OCI-LY7 (cell line): ENCODE measurements around the gene TDRD3. TPM values are rescaled to one million over a fixed set of nuclear protein-coding genes. Genes with fewer than 3 reads are reported as not detected.
A peak's percentile ranks its signal among the peaks of the same experiment; 100 is the strongest.

ENCODE experiments used
- BruUV-seq: library from RNA; stranded (reverse); fragments of 400-500 nt; replicated peaks from 2 replicates; lab custom pipeline; 2021; lab: Mats Ljungman, UMichigan
- CTCF ChIA-PET: fragments of 300-600 bp; sonication (Branson Sonifier 250); formaldehyde crosslinking; loops from one replicate; lab custom pipeline; 2022; ENCODE audit warnings: antibody characterized with exemption; ENCODE audit not compliant: unreplicated experiment; lab: Charles Lee
- POLR2A ChIA-PET: fragments of 300-600 bp; sonication (Branson Sonifier 250); formaldehyde crosslinking; loops from one replicate; lab custom pipeline; 2022; ENCODE audit warnings: antibody characterized with exemption; lab: Charles Lee
- DNase-seq: peaks from one replicate; pipeline ENCODE4 v3.0.0-alpha.2; 2015; ENCODE audit warnings: low spot score
- H2AFZ ChIP-seq: fragments of 200-600 bp; sonication (generic), shearing (Covaris generic); 2 replicates; pipeline ENCODE4 v1.6.1; 2014; ENCODE audit warnings: mild to moderate bottlenecking, antibody characterized with exemption, low read length, moderate library complexity
- H3K27ac ChIP-seq: fragments of 200-600 bp; sonication (generic); 2 replicates; pipeline ENCODE4 v1.5.1; 2014; ENCODE audit warnings: mixed run types, low read depth, mild to moderate bottlenecking, moderate library complexity, low read length, inconsistent platforms; ENCODE audit not compliant: poor library complexity, severe bottlenecking
- H3K36me3 ChIP-seq: fragments of 200-600 bp; sonication (generic); 2 replicates; pipeline ENCODE4 v1.6.1; 2014; ENCODE audit warnings: mild to moderate bottlenecking, antibody characterized with exemption, low read length, moderate library complexity, mixed read lengths; ENCODE audit not compliant: insufficient read depth
- H3K4me1 ChIP-seq: fragments of 200-600 bp; sonication (generic); 2 replicates; pipeline ENCODE4 v1.5.1; 2014; ENCODE audit warnings: mild to moderate bottlenecking, low read length; ENCODE audit not compliant: insufficient read depth, poor library complexity, severe bottlenecking
- H3K4me2 ChIP-seq: fragments of 200-600 bp; sonication (generic); 2 replicates; pipeline ENCODE4 v1.6.1; 2014; ENCODE audit warnings: mild to moderate bottlenecking, low read length
- H3K4me3 ChIP-seq: fragments of 200-600 bp; sonication (generic); 2 replicates; pipeline ENCODE4 v1.5.1; 2014; ENCODE audit warnings: mild to moderate bottlenecking, low read depth, low read length; ENCODE audit not compliant: poor library complexity, severe bottlenecking
- H3K79me2 ChIP-seq: fragments of 200-600 bp; sonication (generic); 2 replicates; pipeline ENCODE4 v1.6.1; 2016; ENCODE audit warnings: low read depth, mild to moderate bottlenecking, low read length, moderate library complexity, mixed read lengths; ENCODE audit not compliant: insufficient read depth
- H3K9me2 ChIP-seq: fragments of 200-600 bp; sonication (generic); 2 replicates; pipeline ENCODE4 v1.6.1; 2016; ENCODE audit warnings: mild to moderate bottlenecking, low read length, mixed read lengths; ENCODE audit not compliant: insufficient read depth
- H3K9me3 ChIP-seq: fragments of 200-600 bp; sonication (generic); 2 replicates; pipeline ENCODE4 v1.6.1; 2014; ENCODE audit warnings: mild to moderate bottlenecking, mixed run types, low read length, mixed read lengths
- H4K20me1 ChIP-seq: fragments of 200-600 bp; sonication (generic); 2 replicates; pipeline ENCODE4 v1.6.1; 2014; ENCODE audit warnings: mild to moderate bottlenecking, antibody characterized with exemption, low read length, moderate library complexity, mixed read lengths; ENCODE audit not compliant: insufficient read depth
- CTCF ChIP-seq: fragments of 200-600 bp; sonication (generic); conservative IDR thresholded peaks from 2 replicates; pipeline ENCODE4 v1.5.1; 2014; ENCODE audit warnings: mild to moderate bottlenecking, antibody characterized with exemption, low read length, moderate library complexity, mixed read lengths
- EZH2phosphoT487 ChIP-seq: fragments of 200-600 bp; sonication (generic); IDR thresholded peaks from 2 replicates; pipeline ENCODE4 v1.6.1; 2018; ENCODE audit warnings: low read depth, borderline replicate concordance, mild to moderate bottlenecking, mixed run types, antibody characterized with exemption, low read length, moderate library complexity, mixed read lengths
- intact Hi-C: fragments of 100-400 bp; cut with micrococcal nuclease; formaldehyde crosslinking; loops from one replicate; pipeline ENCODE4 v1.10.0; 2022; ENCODE audit not compliant: unreplicated experiment
- total RNA-seq, 2 experiments: library from RNA; depleted of rRNA in 1 of 2; stranded (reverse); fragments of >200 nt in 1 of 2; shearing (Covaris generic) in 1 of 2; gene quantifications; 2 replicates each; pipeline ENCODE4 v1.2.3, GENCODE V29; 2014 to 2022

TDRD3 gene
- total RNA-seq, 2 experiments from 2014 or later = 13.5 to 17.1 TPM

GRCh38 chr13:60448907-60449510 is 52.0 kb downstream of the TDRD3 start:
- H3K9me3 ChIP-seq = no peaks in the 10 kb centered on the region
- no peaks in the 10 kb centered on the region for H3K9me2 ChIP-seq
- H3K79me2 ChIP-seq = no peaks in the 10 kb centered on the region
- H3K4me3 ChIP-seq = no peak overlapping the region
- peak; percentile 38 for DNase-seq
- H3K4me1 ChIP-seq = no peaks in the 10 kb centered on the region
- ChIA-PET POLR2A (interaction anchor here (0.6 to 1.7 kb wide), 2 partner anchors 10 to 335 kb away, joined by 3 to 7 read pairs; no protein-coding TSS in a partner anchor), CTCF (no interaction called here)
- no peak overlapping the region for H3K4me2 ChIP-seq
- H2AFZ ChIP-seq = no peak overlapping the region
- H3K27ac ChIP-seq = no peak overlapping the region
- no peaks in the 10 kb centered on the region; the same call in 1 of the 2 replicates for H4K20me1 ChIP-seq
- H3K36me3 ChIP-seq = no peaks in the 10 kb centered on the region
- TF ChIP-seq CTCF = peak; percentile 87
- TF ChIP-seq EZH2phosphoT487 = no peak
- intact Hi-C loops = no loop called here
- no TSS peak for BruUV-seq

- no peak for DNase-seq
- H2AFZ ChIP-seq = no peak overlapping the region
- no peaks in the 10 kb centered on the region for H3K79me2 ChIP-seq
- no peaks in the 10 kb centered on the region for H3K36me3 ChIP-seq
- H4K20me1 ChIP-seq = no peaks in the 10 kb centered on the region; the same call in 1 of the 2 replicates
- no peaks in the 10 kb centered on the region for H3K9me2 ChIP-seq
- no peak overlapping the region for H3K27ac ChIP-seq
- TF ChIP-seq CTCF (no peak), EZH2phosphoT487 (no peak)
- ChIA-PET POLR2A (interaction anchor here (0.6 to 1.2 kb wide), 2 partner anchors 12 to 1086 kb away, joined by 4 to 6 read pairs; no protein-coding TSS in a partner anchor), CTCF (no interaction called here)
- intact Hi-C loops = no loop called here
- no peak overlapping the region for H3K4me3 ChIP-seq
- H3K9me3 ChIP-seq = no peaks in the 10 kb centered on the region
- H3K4me2 ChIP-seq = no peak overlapping the region
- BruUV-seq = no TSS peak
- H3K4me1 ChIP-seq = no peaks in the 10 kb centered on the region
These were observed 56.5 kb downstream of the TDRD3 start for GRCh38 chr13:60453490-60453889.

GRCh38 chr13:60454425-60454824 is 57.4 kb downstream of the TDRD3 start:
- Histone ChIP-seq H2AFZ (no peak overlapping the region), H3K4me2 (no peak overlapping the region), H4K20me1 (no peaks in the 10 kb centered on the region), H3K9me2 (no peaks in the 10 kb centered on the region), H3K27ac (no peak overlapping the region), H3K4me3 (no peak overlapping the region), H3K9me3 (no peaks in the 10 kb centered on the region), H3K79me2 (no peaks in the 10 kb centered on the region), H3K4me1 (no peaks in the 10 kb centered on the region), H3K36me3 (no peaks in the 10 kb centered on the region)
- no TSS peak for BruUV-seq
- ChIA-PET CTCF (no interaction called here), POLR2A (interaction anchor here (0.7 kb wide), 1 partner anchor 129 kb away, joined by 3 read pairs; no protein-coding TSS in a partner anchor)
- DNase-seq = no peak
- intact Hi-C loops = no loop called here
- TF ChIP-seq CTCF (no peak), EZH2phosphoT487 (no peak)
